NCI-H2227 (cell line): ENCODE data around the gene LILRA6.
A peak's percentile ranks its signal among the peaks of the same experiment; 100 is the strongest.
"Not testable (repeated sequence)": the region's sequence is repeated elsewhere in the genome, so short reads cannot be mapped to it uniquely, and the experiment has no call there.

Experiments used
- DNase-seq: peaks from one replicate; lab custom pipeline; 2025; ENCODE audit not compliant: unreplicated experiment; lab: John Stamatoyannopoulos, UW

LILRA6 gene

GRCh38 chr19:54231077-54231931 lies 11.3 kb downstream of the LILRA6 start:
- peak; percentile 98 for DNase-seq

GRCh38 chr19:54230031-54230430 lies 12.6 kb downstream of the LILRA6 start:
- no peak for DNase-seq

- no peak for DNase-seq
Observed at GRCh38 chr19:54229146-54229545, 13.4 kb downstream of the LILRA6 start.

GRCh38 chr19:54224619-54225018 lies 18.0 kb downstream of the LILRA6 start:
- not testable (repeated sequence) for DNase-seq

GRCh38 chr19:54223937-54224281 lies 18.7 kb downstream of the LILRA6 start:
- DNase-seq: not testable (repeated sequence)

- not testable (repeated sequence) for DNase-seq
Observed at GRCh38 chr19:54223277-54223936, 19.2 kb downstream of the LILRA6 start.

- DNase-seq: not testable (repeated sequence)
Observed at GRCh38 chr19:54222474-54223276, 19.9 kb downstream of the LILRA6 start, which contains the start of gene LILRB3. TSS of gene LILRB3 (minus strand) at chr19:54223007. CDS start at chr19:54222976, 31 bp downstream.

GRCh38 chr19:54221947-54222346 lies 20.6 kb downstream of the LILRA6 start:
- DNase-seq: not testable (repeated sequence)

- not testable (repeated sequence) for DNase-seq
Observed at GRCh38 chr19:54219702-54220101, 22.9 kb downstream of the LILRA6 start.

GRCh38 chr19:54218960-54219661 lies 23.5 kb downstream of the LILRA6 start:
- DNase-seq: no peak

GRCh38 chr19:54218259-54218658 lies 24.3 kb downstream of the LILRA6 start:
- no peak for DNase-seq

- DNase-seq: not testable (repeated sequence)
Observed at GRCh38 chr19:54217517-54218247, 24.9 kb downstream of the LILRA6 start.

- DNase-seq: no peak
Observed at GRCh38 chr19:54216869-54217268, 25.7 kb downstream of the LILRA6 start.

- DNase-seq: not testable (repeated sequence)
Observed at GRCh38 chr19:54214734-54215133, 27.9 kb downstream of the LILRA6 start.

- not testable (repeated sequence) for DNase-seq
Observed at GRCh38 chr19:54214217-54214616, 28.4 kb downstream of the LILRA6 start.

- DNase-seq: no peak
Observed at GRCh38 chr19:54211235-54211634, 31.4 kb downstream of the LILRA6 start.

- DNase-seq: peak; percentile 79
Observed at GRCh38 chr19:54209811-54210494, 32.6 kb downstream of the LILRA6 start.

GRCh38 chr19:54209058-54209810 lies 33.4 kb downstream of the LILRA6 start:
- no peak for DNase-seq

GRCh38 chr19:54208784-54209057 lies 33.9 kb downstream of the LILRA6 start:
- no peak for DNase-seq
